Calu3 (cell line): Measurements from ENCODE around the gene DMD. TPM values are rescaled to one million over a fixed set of nuclear protein-coding genes. Genes with fewer than 3 reads are reported as not detected.

Experiments
- BruUV-seq: library from RNA; stranded (reverse); fragments of 400-500 nt; replicated peaks from 2 replicates; lab custom pipeline; 2021; lab: Mats Ljungman, UMichigan
- CTCF ChIA-PET: fragments of 300-600 bp; sonication (Branson Sonifier 250); formaldehyde crosslinking; loops from one replicate; lab custom pipeline; 2022; ENCODE audit warnings: antibody characterized with exemption; lab: Charles Lee
- DNase-seq: peaks from one replicate; pipeline ENCODE4 v3.0.0; 2022
- H3K27ac Mint-ChIP-seq: one replicate; pipeline ENCODE4 v1.8.0; 2022; ENCODE audit warnings: mixed read lengths; ENCODE audit not compliant: unreplicated experiment
- H3K27me3 Mint-ChIP-seq: one replicate; pipeline ENCODE4 v1.8.0; 2022; ENCODE audit warnings: mixed read lengths; ENCODE audit not compliant: unreplicated experiment
- H3K36me3 Mint-ChIP-seq: one replicate; pipeline ENCODE4 v1.8.0; 2022; ENCODE audit warnings: mild to moderate bottlenecking, moderate library complexity, mixed read lengths; ENCODE audit not compliant: insufficient read depth, unreplicated experiment
- H3K4me1 Mint-ChIP-seq: one replicate; pipeline ENCODE4 v1.8.0; 2022; ENCODE audit warnings: mild to moderate bottlenecking, low read depth, mixed read lengths; ENCODE audit not compliant: unreplicated experiment
- H3K4me3 Mint-ChIP-seq: one replicate; pipeline ENCODE4 v1.8.0; 2022; ENCODE audit warnings: mild to moderate bottlenecking, low read depth, moderate library complexity, mixed read lengths; ENCODE audit not compliant: unreplicated experiment
- H3K9me3 Mint-ChIP-seq: one replicate; pipeline ENCODE4 v1.8.0; 2022; ENCODE audit warnings: low read depth, mixed read lengths; ENCODE audit not compliant: unreplicated experiment
- CTCF ChIP-seq: fragments of 200-600 bp; IDR thresholded peaks from one replicate; pipeline ENCODE4 v1.8.0; 2022; ENCODE audit warnings: antibody characterized with exemption; ENCODE audit not compliant: unreplicated experiment
- intact Hi-C: fragments of 100-400 bp; cut with micrococcal nuclease; formaldehyde crosslinking; loops from one replicate; pipeline ENCODE4 v1.10.0; 2022; ENCODE audit not compliant: unreplicated experiment
- total RNA-seq: library from RNA; stranded (reverse); gene quantifications from 2 replicates; pipeline ENCODE4 v1.2.3, GENCODE V29; 2022

DMD gene
- total RNA-seq, 1 experiment from 2014 or later, result 11.6 TPM

GRCh38 chrX:32937043-32937442 is 274.3 kb downstream of the DMD start:
- H3K4me3 Mint-ChIP-seq, result no peak overlapping the region
- no peak overlapping the region for H3K27ac Mint-ChIP-seq
- H3K27me3 Mint-ChIP-seq, result no peaks in the 10 kb centered on the region
- H3K36me3 Mint-ChIP-seq, result no peaks in the 10 kb centered on the region
- no peaks in the 10 kb centered on the region for H3K4me1 Mint-ChIP-seq
- TF ChIP-seq CTCF, result no peak
- no TSS peak for BruUV-seq
- peaks cover 2% of the 10 kb centered on the region for H3K9me3 Mint-ChIP-seq
- no peak for DNase-seq
- CTCF ChIA-PET, result no interaction called here
- intact Hi-C loops, result no loop called here

- intact Hi-C loops, result no loop called here
- Mint-ChIP-seq H3K36me3 (no peaks in the 10 kb centered on the region), H3K9me3 (no peaks in the 10 kb centered on the region), H3K27ac (no peak overlapping the region), H3K4me3 (no peak overlapping the region), H3K4me1 (no peaks in the 10 kb centered on the region), H3K27me3 (no peaks in the 10 kb centered on the region)
- no TSS peak for BruUV-seq
- no peak for DNase-seq
- no peak for TF ChIP-seq CTCF
- CTCF ChIA-PET, result no interaction called here
These were observed 277.8 kb downstream of the DMD start for GRCh38 chrX:32933548-32933947.

DNA sequence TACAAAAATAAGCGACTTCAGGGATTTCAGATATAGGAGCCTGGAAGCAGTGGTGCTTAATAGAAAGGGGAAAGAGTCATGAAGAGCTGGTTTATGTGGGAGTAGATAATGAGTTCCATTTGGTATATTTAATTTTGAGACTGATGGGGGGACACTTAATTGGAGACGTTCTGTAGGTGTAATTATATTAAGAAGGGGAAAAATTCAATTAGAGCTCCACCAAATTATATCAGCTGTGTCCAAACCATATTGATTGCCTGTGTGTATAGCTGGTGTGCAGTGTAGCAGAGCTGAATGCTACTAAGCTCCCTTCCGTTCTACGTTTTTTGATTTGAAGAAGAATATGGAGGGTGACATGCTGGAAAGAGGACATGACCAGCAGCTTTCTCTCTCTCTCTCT is 282.3 kb downstream of the DMD start:
- no peak for TF ChIP-seq CTCF
- Mint-ChIP-seq H3K27me3 (no peaks in the 10 kb centered on the region), H3K4me3 (no peak overlapping the region), H3K27ac (no peak overlapping the region), H3K36me3 (no peaks in the 10 kb centered on the region), H3K9me3 (no peaks in the 10 kb centered on the region), H3K4me1 (no peaks in the 10 kb centered on the region)
- intact Hi-C loops, result no loop called here
- no peak for DNase-seq
- CTCF ChIA-PET, result interaction anchor here (0.5 kb wide), 1 partner anchor 428 kb away, joined by 3 read pairs; no protein-coding TSS in a partner anchor
- no TSS peak for BruUV-seq

- H3K27me3 Mint-ChIP-seq, result no peaks in the 10 kb centered on the region
- H3K9me3 Mint-ChIP-seq, result no peaks in the 10 kb centered on the region
- CTCF ChIA-PET, result no interaction called here
- intact Hi-C loops, result no loop called here
- DNase-seq, result no peak
- H3K4me3 Mint-ChIP-seq, result no peak overlapping the region
- H3K36me3 Mint-ChIP-seq, result no peaks in the 10 kb centered on the region
- no peaks in the 10 kb centered on the region for H3K4me1 Mint-ChIP-seq
- no TSS peak for BruUV-seq
- TF ChIP-seq CTCF, result no peak
- H3K27ac Mint-ChIP-seq, result no peak overlapping the region
These were observed 315.3 kb downstream of the DMD start for GRCh38 chrX:32896088-32896487.
